Fibroblast of the conjunctiva (primary cell): ENCODE data around the gene AQP12A.

ENCODE experiments used
- DNase-seq: peaks from one replicate; pipeline ENCODE4 v3.0.0-alpha.2; 2010; ENCODE audit warnings: low read depth

Gene AQP12A

GRCh38 chr2:240741091-240741490 is 49.4 kb downstream of the AQP12A start:
- no peak for DNase-seq

GRCh38 chr2:240742602-240743095 is 51.0 kb downstream of the AQP12A start:
- DNase-seq = no peak

- no peak for DNase-seq
Measured at GRCh38 chr2:240745456-240745855, 53.8 kb downstream of the AQP12A start.

GRCh38 chr2:240745962-240746361 is 54.3 kb downstream of the AQP12A start:
- no peak for DNase-seq

- DNase-seq = no peak
Measured at GRCh38 chr2:240746671-240747070, 55.0 kb downstream of the AQP12A start.

- no peak for DNase-seq
Measured at GRCh38 chr2:240747256-240747655, 55.6 kb downstream of the AQP12A start.
